HepG2 (cell line): ENCODE results near the gene MCC.

Experiments used
- EZH2 ChIP-seq: conservative IDR thresholded peaks from 2 replicates; pipeline ENCODE4 v1.6.1; 2012; ENCODE audit warnings: mild to moderate bottlenecking, low read depth, low read length, moderate library complexity
- GABPB1 ChIP-seq: IDR thresholded peaks from 2 replicates; pipeline ENCODE4 v1.6.1; 2016; ENCODE audit warnings: mild to moderate bottlenecking, missing genetic modification reagents, moderate library complexity, missing compliant biosample characterization
- HOMEZ ChIP-seq: IDR thresholded peaks from 2 replicates; pipeline ENCODE4 v1.6.1; 2016; ENCODE audit warnings: low read depth
- MYC ChIP-seq: sonication (generic); formaldehyde crosslinking; IDR thresholded peaks from 2 replicates; pipeline ENCODE4 v1.9.0; 2021; ENCODE audit warnings: missing genetic modification reagents, borderline replicate concordance
- NFKB2 ChIP-seq: sonication (generic); formaldehyde crosslinking; IDR thresholded peaks from 2 replicates; pipeline ENCODE4 v1.4.0; 2020; ENCODE audit warnings: missing genetic modification reagents, borderline replicate concordance
- TCF7 ChIP-seq: sonication (generic); IDR thresholded peaks from 2 replicates; pipeline ENCODE4 v1.6.1; 2016; ENCODE audit warnings: antibody characterized with exemption, low read depth
- ZBTB33 ChIP-seq: sonication (generic); formaldehyde crosslinking; IDR thresholded peaks from 2 replicates; pipeline ENCODE4 v1.4.0; 2020; ENCODE audit warnings: missing genetic modification reagents
- ZFP91 ChIP-seq: sonication (generic); formaldehyde crosslinking; IDR thresholded peaks from 2 replicates; pipeline ENCODE4 v1.9.0; 2022; ENCODE audit warnings: missing genetic modification reagents, mild to moderate bottlenecking, borderline replicate concordance
- ZNF326 ChIP-seq: sonication (generic); formaldehyde crosslinking; IDR thresholded peaks from 2 replicates; pipeline ENCODE4 v1.4.0; 2020; ENCODE audit warnings: missing genetic modification reagents, borderline replicate concordance
- ZNF841 ChIP-seq: sonication (generic); formaldehyde crosslinking; IDR thresholded peaks from 2 replicates; pipeline ENCODE4 v1.8.1; 2023; ENCODE audit warnings: missing genetic modification reagents, borderline replicate concordance

GRCh38 chr5:113513384-113514288 is 25.4 kb upstream of the MCC start, which contains the start of gene YTHDC2:
- TF ChIP-seq EZH2 (no peak), ZFP91 (CRISPR knock-in tag) (peak; percentile 90; the same call in 1 of the 2 replicates), ZBTB33 (CRISPR knock-in tag) (0 out of 2 replicates have a peak, but pooled peaks have one; percentile 19), NFKB2 (CRISPR knock-in tag) (peak; percentile 79; the same call in 1 of the 2 replicates), TCF7 (no peak), GABPB1 (peak; percentile 79), MYC (CRISPR knock-in tag) (peak; percentile 42), HOMEZ (CRISPR knock-in tag) (no peak), ZNF841 (CRISPR knock-in tag) (0 out of 2 replicates have a peak, but pooled peaks have one; percentile 38), ZNF326 (no peak)
